Epidermal melanocyte (primary cell): Measurements from ENCODE around the gene EPM2AIP1.
"Not testable (repeated sequence)": the region's sequence is repeated elsewhere in the genome, so short reads cannot be mapped to it uniquely, and the experiment has no call there.

Experiments
- DNase-seq: peaks from one replicate; pipeline ENCODE4 v3.0.0; 2011; ENCODE audit warnings: low spot score; ENCODE audit not compliant: insufficient read length

Gene EPM2AIP1

GRCh38 chr3:36954452-36955134 is 38.3 kb downstream of the EPM2AIP1 start:
- DNase-seq, result no peak

- not testable (repeated sequence) for DNase-seq
Observed at GRCh38 chr3:36947814-36948213, 45.1 kb downstream of the EPM2AIP1 start.

- DNase-seq, result no peak
Observed at GRCh38 chr3:36945333-36945980, 47.5 kb downstream of the EPM2AIP1 start.

GRCh38 chr3:36944641-36945270 is 48.2 kb downstream of the EPM2AIP1 start, which contains the start of gene TRANK1:
TRANK1 (minus strand) TSS chr3:36945054; CDS start chr3:36944809, 245 bp downstream.
- no peak for DNase-seq

- DNase-seq, result peak; percentile 55
Observed at GRCh38 chr3:36944012-36944640, 48.8 kb downstream of the EPM2AIP1 start.

- DNase-seq, result no peak
Observed at GRCh38 chr3:36943601-36944000, 49.3 kb downstream of the EPM2AIP1 start.

GRCh38 chr3:36942638-36943248 is 50.2 kb downstream of the EPM2AIP1 start:
- DNase-seq, result no peak

- no peak for DNase-seq
Observed at GRCh38 chr3:36941658-36942057, 51.3 kb downstream of the EPM2AIP1 start.

GRCh38 chr3:36941162-36941561 is 51.8 kb downstream of the EPM2AIP1 start:
- DNase-seq, result no peak

- DNase-seq, result no peak
Observed at GRCh38 chr3:36937492-36937891, 55.4 kb downstream of the EPM2AIP1 start.
